ENCODE results near the gene KISS1R.

KISS1R gene

GRCh38 chr19:900302-901111 is 16.6 kb upstream of the KISS1R start:
- FAIRE-seq: no peak

GRCh38 chr19:901216-902092 is 15.7 kb upstream of the KISS1R start:
- no peak for FAIRE-seq

- no peak for FAIRE-seq
Measured at GRCh38 chr19:902093-902370, 15.1 kb upstream of the KISS1R start.

- FAIRE-seq: no peak
Measured at GRCh38 chr19:902446-903226, 14.5 kb upstream of the KISS1R start.

GRCh38 chr19:903266-903797 is 13.8 kb upstream of the KISS1R start:
- FAIRE-seq: no peak

GRCh38 chr19:904545-904944 is 12.6 kb upstream of the KISS1R start:
- no peak for FAIRE-seq

GRCh38 chr19:906480-906879 is 10.7 kb upstream of the KISS1R start:
- FAIRE-seq: no peak

GRCh38 chr19:907183-907853 is 9.8 kb upstream of the KISS1R start:
- no peak for FAIRE-seq

- no peak for FAIRE-seq
Measured at GRCh38 chr19:911197-912033, 5.7 kb upstream of the KISS1R start.

- no peak for FAIRE-seq
Measured at GRCh38 chr19:912181-913079, 4.7 kb upstream of the KISS1R start.

GRCh38 chr19:913080-913748 is 3.9 kb upstream of the KISS1R start, which contains the start of gene R3HDM4:
TSS of gene R3HDM4 (minus strand) at chr19:913219. CDS start at chr19:913157, 62 bp downstream.
- FAIRE-seq: no peak

GRCh38 chr19:916645-917322 is 349 bp upstream of the KISS1R start:
- no peak for FAIRE-seq

- FAIRE-seq: no peak
Measured at GRCh38 chr19:918152-918437, 962 bp downstream of the KISS1R start.

- FAIRE-seq: no peak
Measured at GRCh38 chr19:918481-919198, 1.5 kb downstream of the KISS1R start.

GRCh38 chr19:919199-920050 is 2.3 kb downstream of the KISS1R start:
- FAIRE-seq: no peak

- FAIRE-seq: no peak
Measured at GRCh38 chr19:920051-920864, 3.1 kb downstream of the KISS1R start.

- no peak for FAIRE-seq
Measured at GRCh38 chr19:924553-925086, 7.5 kb downstream of the KISS1R start.

Data from A204.1 (cell line).